WTC11 (cell line): ENCODE results near the gene MAGEB17.

Experiments
- GABPB1 ChIP-seq: sonication (generic); formaldehyde crosslinking; IDR thresholded peaks from 2 replicates; pipeline ENCODE4 v1.8.1; 2023; ENCODE audit warnings: mild to moderate bottlenecking, missing genetic modification reagents
- NFYB ChIP-seq: sonication (generic); formaldehyde crosslinking; conservative IDR thresholded peaks from 2 replicates; pipeline ENCODE4 v1.8.0; 2022; ENCODE audit warnings: low read depth, missing genetic modification reagents
- SP1 ChIP-seq: sonication (generic); formaldehyde crosslinking; conservative IDR thresholded peaks from 2 replicates; pipeline ENCODE4 v1.8.1; 2022; ENCODE audit warnings: missing genetic modification reagents
- TF ChIP-seq, protein P1 (sequence below): fragments of 200-600 bp; IDR thresholded peaks from 2 replicates; pipeline ENCODE4 v1.8.0; 2022; ENCODE audit warnings: antibody characterized with exemption

DNA sequence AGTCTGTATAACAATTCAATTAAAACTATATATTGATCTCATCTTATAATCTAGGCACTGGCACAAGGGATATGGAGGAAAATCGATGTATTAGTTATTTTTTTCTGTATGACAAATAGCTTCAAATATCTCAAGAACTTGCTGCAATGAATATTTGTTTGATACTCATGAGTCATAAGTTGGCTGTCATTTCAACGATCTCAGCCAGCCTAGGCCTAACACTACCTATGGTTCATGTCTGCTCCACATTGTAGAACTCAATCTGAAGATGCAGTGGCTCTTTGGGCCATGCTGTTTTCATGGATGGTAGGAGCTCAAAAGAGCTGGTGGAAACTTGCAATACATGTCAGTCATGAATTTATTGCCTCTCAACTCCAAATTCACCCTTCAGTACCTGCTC is 44.7 kb downstream of the MAGEB17 start:
- TF ChIP-seq, protein P1, sequence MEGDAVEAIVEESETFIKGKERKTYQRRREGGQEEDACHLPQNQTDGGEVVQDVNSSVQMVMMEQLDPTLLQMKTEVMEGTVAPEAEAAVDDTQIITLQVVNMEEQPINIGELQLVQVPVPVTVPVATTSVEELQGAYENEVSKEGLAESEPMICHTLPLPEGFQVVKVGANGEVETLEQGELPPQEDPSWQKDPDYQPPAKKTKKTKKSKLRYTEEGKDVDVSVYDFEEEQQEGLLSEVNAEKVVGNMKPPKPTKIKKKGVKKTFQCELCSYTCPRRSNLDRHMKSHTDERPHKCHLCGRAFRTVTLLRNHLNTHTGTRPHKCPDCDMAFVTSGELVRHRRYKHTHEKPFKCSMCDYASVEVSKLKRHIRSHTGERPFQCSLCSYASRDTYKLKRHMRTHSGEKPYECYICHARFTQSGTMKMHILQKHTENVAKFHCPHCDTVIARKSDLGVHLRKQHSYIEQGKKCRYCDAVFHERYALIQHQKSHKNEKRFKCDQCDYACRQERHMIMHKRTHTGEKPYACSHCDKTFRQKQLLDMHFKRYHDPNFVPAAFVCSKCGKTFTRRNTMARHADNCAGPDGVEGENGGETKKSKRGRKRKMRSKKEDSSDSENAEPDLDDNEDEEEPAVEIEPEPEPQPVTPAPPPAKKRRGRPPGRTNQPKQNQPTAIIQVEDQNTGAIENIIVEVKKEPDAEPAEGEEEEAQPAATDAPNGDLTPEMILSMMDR: no peak
- TF ChIP-seq NFYB (CRISPR knock-in tag) (no peak), GABPB1 (no peak), SP1 (no peak)
